Measurements from ENCODE around the gene PKP4.

DNA sequence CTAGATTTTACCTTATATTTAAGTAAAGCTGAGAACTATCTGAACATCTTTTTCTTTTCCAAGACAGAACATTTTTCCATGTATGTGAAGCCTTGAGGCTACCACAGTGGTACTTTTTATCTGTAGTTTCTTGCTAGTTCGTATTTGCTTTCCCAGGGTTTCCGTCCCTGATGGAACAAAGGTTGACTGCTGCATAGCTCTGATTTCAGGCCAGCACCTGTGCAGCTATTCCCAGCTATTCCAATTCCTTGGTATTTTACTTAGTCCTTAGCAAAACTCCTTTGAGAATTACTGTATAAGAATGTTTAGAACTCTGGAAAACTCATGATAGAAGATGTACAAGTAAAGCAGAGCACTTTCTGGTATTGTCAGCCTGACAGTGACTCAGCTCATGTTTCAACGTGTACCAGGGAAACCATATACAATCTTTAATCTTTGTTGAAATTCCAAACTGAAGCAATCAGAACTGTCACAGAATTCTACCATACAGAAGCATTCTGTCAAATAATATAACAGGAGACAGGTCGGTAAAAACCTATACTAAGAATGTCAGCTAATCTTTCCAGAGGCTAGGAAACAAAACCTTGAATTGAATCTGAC, 162.2 kb downstream of the PKP4 start:
- TF ChIP-seq, protein P1, sequence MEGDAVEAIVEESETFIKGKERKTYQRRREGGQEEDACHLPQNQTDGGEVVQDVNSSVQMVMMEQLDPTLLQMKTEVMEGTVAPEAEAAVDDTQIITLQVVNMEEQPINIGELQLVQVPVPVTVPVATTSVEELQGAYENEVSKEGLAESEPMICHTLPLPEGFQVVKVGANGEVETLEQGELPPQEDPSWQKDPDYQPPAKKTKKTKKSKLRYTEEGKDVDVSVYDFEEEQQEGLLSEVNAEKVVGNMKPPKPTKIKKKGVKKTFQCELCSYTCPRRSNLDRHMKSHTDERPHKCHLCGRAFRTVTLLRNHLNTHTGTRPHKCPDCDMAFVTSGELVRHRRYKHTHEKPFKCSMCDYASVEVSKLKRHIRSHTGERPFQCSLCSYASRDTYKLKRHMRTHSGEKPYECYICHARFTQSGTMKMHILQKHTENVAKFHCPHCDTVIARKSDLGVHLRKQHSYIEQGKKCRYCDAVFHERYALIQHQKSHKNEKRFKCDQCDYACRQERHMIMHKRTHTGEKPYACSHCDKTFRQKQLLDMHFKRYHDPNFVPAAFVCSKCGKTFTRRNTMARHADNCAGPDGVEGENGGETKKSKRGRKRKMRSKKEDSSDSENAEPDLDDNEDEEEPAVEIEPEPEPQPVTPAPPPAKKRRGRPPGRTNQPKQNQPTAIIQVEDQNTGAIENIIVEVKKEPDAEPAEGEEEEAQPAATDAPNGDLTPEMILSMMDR (IDR thresholded peaks at IDR 0.05; ENCODE audit: borderline replicate concordance, extremely low read depth, low read length, poor library complexity, severe bottlenecking), result no peak
- no peak for TF ChIP-seq EZH2 (IDR thresholded peaks at IDR 0.05; ENCODE audit: borderline replicate concordance, low read depth, low read length, severe bottlenecking)
